Gastrocnemius medialis (tissue), 4 donors: Measurements from ENCODE around the gene TNXB.

ENCODE experiments used
- CTCF ChIP-seq, 5 experiments: fragments of 450-650 bp in 3 of 5; fragments of 200-600 bp in 2 of 5; sonication (generic) in 2 of 5; IDR thresholded peaks in 4 of 5; conservative IDR thresholded peaks in 1 of 5; 1 replicate in 4 of 5; 2 replicates in 1 of 5; pipeline ENCODE4 v1.5.1; 2016 to 2019; ENCODE audit warnings: antibody characterized with exemption in 5 of 5, mild to moderate bottlenecking in 3 of 5, moderate library complexity in 3 of 5
- POLR2A ChIP-seq, 2 donors: fragments of 450-650 bp; IDR thresholded peaks; one replicate each; pipeline ENCODE4 v1.6.1; 2017; ENCODE audit warnings: antibody characterized with exemption in 2 of 2, mild to moderate bottlenecking in 2 of 2, moderate library complexity in 2 of 2

- TF ChIP-seq CTCF (IDR thresholded peaks at IDR 0.05 in 4 of 5, conservative IDR thresholded peaks at IDR 0.05 in 1 of 5) (no peak), POLR2A (IDR thresholded peaks at IDR 0.05) (no peak)
Measured at GRCh38 chr6:32112431-32112980, 3.4 kb upstream of the TNXB start.
